Ishikawa (cell line): ENCODE data around the gene PDPR.

Source experiments
- MAX ChIP-seq: IDR thresholded peaks from 2 replicates; pipeline ENCODE4 v1.6.1; 2012
- TF ChIP-seq, protein P1 (sequence below): IDR thresholded peaks from 2 replicates; pipeline ENCODE4 v1.6.1; 2012; ENCODE audit warnings: low read depth, mild to moderate bottlenecking

- TF ChIP-seq, protein P1, sequence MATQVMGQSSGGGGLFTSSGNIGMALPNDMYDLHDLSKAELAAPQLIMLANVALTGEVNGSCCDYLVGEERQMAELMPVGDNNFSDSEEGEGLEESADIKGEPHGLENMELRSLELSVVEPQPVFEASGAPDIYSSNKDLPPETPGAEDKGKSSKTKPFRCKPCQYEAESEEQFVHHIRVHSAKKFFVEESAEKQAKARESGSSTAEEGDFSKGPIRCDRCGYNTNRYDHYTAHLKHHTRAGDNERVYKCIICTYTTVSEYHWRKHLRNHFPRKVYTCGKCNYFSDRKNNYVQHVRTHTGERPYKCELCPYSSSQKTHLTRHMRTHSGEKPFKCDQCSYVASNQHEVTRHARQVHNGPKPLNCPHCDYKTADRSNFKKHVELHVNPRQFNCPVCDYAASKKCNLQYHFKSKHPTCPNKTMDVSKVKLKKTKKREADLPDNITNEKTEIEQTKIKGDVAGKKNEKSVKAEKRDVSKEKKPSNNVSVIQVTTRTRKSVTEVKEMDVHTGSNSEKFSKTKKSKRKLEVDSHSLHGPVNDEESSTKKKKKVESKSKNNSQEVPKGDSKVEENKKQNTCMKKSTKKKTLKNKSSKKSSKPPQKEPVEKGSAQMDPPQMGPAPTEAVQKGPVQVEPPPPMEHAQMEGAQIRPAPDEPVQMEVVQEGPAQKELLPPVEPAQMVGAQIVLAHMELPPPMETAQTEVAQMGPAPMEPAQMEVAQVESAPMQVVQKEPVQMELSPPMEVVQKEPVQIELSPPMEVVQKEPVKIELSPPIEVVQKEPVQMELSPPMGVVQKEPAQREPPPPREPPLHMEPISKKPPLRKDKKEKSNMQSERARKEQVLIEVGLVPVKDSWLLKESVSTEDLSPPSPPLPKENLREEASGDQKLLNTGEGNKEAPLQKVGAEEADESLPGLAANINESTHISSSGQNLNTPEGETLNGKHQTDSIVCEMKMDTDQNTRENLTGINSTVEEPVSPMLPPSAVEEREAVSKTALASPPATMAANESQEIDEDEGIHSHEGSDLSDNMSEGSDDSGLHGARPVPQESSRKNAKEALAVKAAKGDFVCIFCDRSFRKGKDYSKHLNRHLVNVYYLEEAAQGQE = no peak
- TF ChIP-seq MAX = no peak
These were observed 42.3 kb downstream of the PDPR start for GRCh38 chr16:70156207-70156978.
